SK-N-SH treated with all-trans-retinoic acid at 6 μM for 48 hours (cell line): Measurements from ENCODE around the gene SLC6A6.

ENCODE experiments used
- BACH2 ChIP-seq: fragments of 250-450 bp; sonication (Bioruptor Pico); IDR thresholded peaks from 2 replicates; pipeline ENCODE4 v1.9.0; 2021; ENCODE audit warnings: mild to moderate bottlenecking, borderline replicate concordance
- CSDC2 ChIP-seq: fragments of 250-450 bp; sonication (Bioruptor Pico); IDR thresholded peaks from 2 replicates; pipeline ENCODE4 v1.5.0; 2020; ENCODE audit warnings: mild to moderate bottlenecking, moderate library complexity
- GLIS3 ChIP-seq: fragments of 250-450 bp; sonication (Bioruptor Pico); IDR thresholded peaks from 2 replicates; pipeline ENCODE4 v1.5.0; 2020; ENCODE audit warnings: mild to moderate bottlenecking, moderate library complexity
- OSR1 ChIP-seq: fragments of 250-450 bp; sonication (Bioruptor Pico); IDR thresholded peaks from 2 replicates; pipeline ENCODE4 v1.8.0; 2022; ENCODE audit warnings: moderate library complexity, mild to moderate bottlenecking, inconsistent platforms
- PATZ1 ChIP-seq: fragments of 250-450 bp; sonication (Bioruptor Pico); IDR thresholded peaks from 2 replicates; pipeline ENCODE4 v1.8.0; 2020; ENCODE audit warnings: mild to moderate bottlenecking, moderate library complexity, borderline replicate concordance
- TCF4 ChIP-seq: fragments of 250-450 bp; sonication (Bioruptor Pico); IDR thresholded peaks from 2 replicates; pipeline ENCODE4 v1.8.0; 2021; ENCODE audit warnings: mild to moderate bottlenecking, moderate library complexity, borderline replicate concordance
- TOX ChIP-seq: fragments of 250-450 bp; sonication (Bioruptor Pico); IDR thresholded peaks from 2 replicates; pipeline ENCODE4 v1.8.0; 2021; ENCODE audit warnings: mild to moderate bottlenecking, moderate library complexity, borderline replicate concordance
- ZC3H10 ChIP-seq: fragments of 250-450 bp; sonication (Bioruptor Pico); IDR thresholded peaks from 2 replicates; pipeline ENCODE4 v1.5.1; 2021; ENCODE audit warnings: mild to moderate bottlenecking, moderate library complexity
- ZFP3 ChIP-seq: fragments of 250-450 bp; sonication (Bioruptor Pico); IDR thresholded peaks from 2 replicates; pipeline ENCODE4 v1.5.0; 2020; ENCODE audit warnings: mild to moderate bottlenecking, moderate library complexity
- ZFP30 ChIP-seq: fragments of 450-650 bp; formaldehyde crosslinking; IDR thresholded peaks from 2 replicates; pipeline ENCODE4 v1.5.0; 2022; ENCODE audit warnings: mild to moderate bottlenecking, moderate library complexity
- ZNF565 ChIP-seq: fragments of 450-650 bp; formaldehyde crosslinking; conservative IDR thresholded peaks from 2 replicates; pipeline ENCODE4 v1.5.0; 2020; ENCODE audit warnings: low read depth, mild to moderate bottlenecking, moderate library complexity
- ZNF8 ChIP-seq: fragments of 450-650 bp; formaldehyde crosslinking; IDR thresholded peaks from 2 replicates; pipeline ENCODE4 v1.5.0; 2020; ENCODE audit warnings: mild to moderate bottlenecking, moderate library complexity
- TF ChIP-seq, protein P1 (sequence below): fragments of 250-450 bp; sonication (Bioruptor Pico); IDR thresholded peaks from 2 replicates; pipeline ENCODE4 v1.8.0; 2021; ENCODE audit warnings: low read depth, mild to moderate bottlenecking, moderate library complexity, borderline replicate concordance
- TF ChIP-seq, protein P2 (sequence below): fragments of 250-450 bp; sonication (Bioruptor Pico); IDR thresholded peaks from 2 replicates; pipeline ENCODE4 v1.5.1; 2020; ENCODE audit warnings: low read depth, mild to moderate bottlenecking, moderate library complexity

DNA sequence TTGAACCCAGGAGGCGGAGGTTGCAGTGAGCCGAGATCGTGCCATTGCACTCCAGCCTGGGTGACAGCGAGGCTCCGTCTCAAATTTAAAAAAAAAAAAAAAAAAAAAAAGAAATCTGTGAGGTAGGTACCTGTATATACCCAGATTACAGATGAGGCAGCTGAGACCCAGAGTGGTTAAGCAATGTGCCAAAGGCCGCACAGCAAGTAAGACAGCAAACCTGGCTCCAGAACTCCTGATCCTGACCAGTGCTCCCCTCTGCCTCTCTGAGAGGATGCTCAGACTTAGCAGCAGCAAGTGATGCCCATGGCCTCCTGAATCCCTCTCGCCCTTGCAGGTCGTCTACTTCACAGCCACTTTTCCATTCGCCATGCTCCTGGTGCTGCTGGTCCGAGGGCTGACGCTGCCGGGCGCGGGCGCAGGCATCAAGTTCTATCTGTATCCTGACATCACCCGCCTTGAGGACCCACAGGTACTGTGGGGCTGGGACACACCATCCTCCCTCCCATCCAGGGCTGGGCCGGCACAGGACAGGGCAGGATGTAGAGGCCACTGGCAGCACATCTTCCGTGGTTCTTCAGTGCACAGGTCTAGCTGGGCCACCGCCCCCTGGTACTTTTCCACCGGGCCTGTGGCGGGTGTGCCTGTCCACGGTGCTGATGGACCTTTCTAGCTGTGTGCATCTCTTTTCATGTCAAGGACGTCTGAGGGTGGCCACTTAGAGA, 63.9 kb downstream of the SLC6A6 start:
- TF ChIP-seq CSDC2 (CRISPR knock-in tag) (no peak), GLIS3 (CRISPR knock-in tag) (no peak), ZFP30 (CRISPR knock-in tag) (no peak), ZNF565 (CRISPR knock-in tag) (no peak), PATZ1 (CRISPR knock-in tag) (no peak), TOX (no peak), ZNF8 (no peak), TCF4 (CRISPR knock-in tag) (no peak), ZFP3 (no peak), BACH2 (CRISPR knock-in tag) (no peak), OSR1 (CRISPR knock-in tag) (no peak), ZC3H10 (no peak)
- TF ChIP-seq, protein P1, sequence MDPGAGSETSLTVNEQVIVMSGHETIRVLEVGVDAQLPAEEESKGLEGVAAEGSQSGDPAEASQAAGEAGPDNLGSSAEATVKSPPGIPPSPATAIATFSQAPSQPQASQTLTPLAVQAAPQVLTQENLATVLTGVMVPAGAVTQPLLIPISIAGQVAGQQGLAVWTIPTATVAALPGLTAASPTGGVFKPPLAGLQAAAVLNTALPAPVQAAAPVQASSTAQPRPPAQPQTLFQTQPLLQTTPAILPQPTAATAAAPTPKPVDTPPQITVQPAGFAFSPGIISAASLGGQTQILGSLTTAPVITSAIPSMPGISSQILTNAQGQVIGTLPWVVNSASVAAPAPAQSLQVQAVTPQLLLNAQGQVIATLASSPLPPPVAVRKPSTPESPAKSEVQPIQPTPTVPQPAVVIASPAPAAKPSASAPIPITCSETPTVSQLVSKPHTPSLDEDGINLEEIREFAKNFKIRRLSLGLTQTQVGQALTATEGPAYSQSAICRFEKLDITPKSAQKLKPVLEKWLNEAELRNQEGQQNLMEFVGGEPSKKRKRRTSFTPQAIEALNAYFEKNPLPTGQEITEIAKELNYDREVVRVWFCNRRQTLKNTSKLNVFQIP = no peak
- TF ChIP-seq, protein P2, sequence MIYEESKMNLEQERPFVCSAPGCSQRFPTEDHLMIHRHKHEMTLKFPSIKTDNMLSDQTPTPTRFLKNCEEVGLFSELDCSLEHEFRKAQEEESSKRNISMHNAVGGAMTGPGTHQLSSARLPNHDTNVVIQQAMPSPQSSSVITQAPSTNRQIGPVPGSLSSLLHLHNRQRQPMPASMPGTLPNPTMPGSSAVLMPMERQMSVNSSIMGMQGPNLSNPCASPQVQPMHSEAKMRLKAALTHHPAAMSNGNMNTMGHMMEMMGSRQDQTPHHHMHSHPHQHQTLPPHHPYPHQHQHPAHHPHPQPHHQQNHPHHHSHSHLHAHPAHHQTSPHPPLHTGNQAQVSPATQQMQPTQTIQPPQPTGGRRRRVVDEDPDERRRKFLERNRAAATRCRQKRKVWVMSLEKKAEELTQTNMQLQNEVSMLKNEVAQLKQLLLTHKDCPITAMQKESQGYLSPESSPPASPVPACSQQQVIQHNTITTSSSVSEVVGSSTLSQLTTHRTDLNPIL = no peak
